Hepatocyte (in vitro differentiated cells): ENCODE measurements around the gene TM7SF3. TPM values are rescaled to one million over a fixed set of nuclear protein-coding genes. Genes with fewer than 3 reads are reported as not detected.

Experiments used
- DNase-seq: peaks from one replicate; pipeline ENCODE4 v3.0.0-alpha.2; 2016; ENCODE audit warnings: low spot score
- H2AFZ ChIP-seq: fragments of 200-600 bp; sonication (generic); 2 replicates; pipeline ENCODE4 v1.6.0; 2016; ENCODE audit warnings: antibody characterized with exemption, mild to moderate bottlenecking
- H3K27ac ChIP-seq: fragments of 200-600 bp; sonication (generic); 2 replicates; pipeline ENCODE4 v1.5.1; 2016; ENCODE audit warnings: mild to moderate bottlenecking
- H3K27me3 ChIP-seq: fragments of 200-600 bp; sonication (generic); 2 replicates; pipeline ENCODE4 v1.6.1; 2016
- H3K36me3 ChIP-seq: fragments of 200-600 bp; sonication (generic); replicated peaks from 2 replicates; pipeline ENCODE4 v1.5.1; 2016; ENCODE audit warnings: low read depth; ENCODE audit not compliant: insufficient read depth
- H3K4me1 ChIP-seq: fragments of 200-600 bp; sonication (generic); 2 replicates; pipeline ENCODE4 v1.5.1; 2016; ENCODE audit warnings: mild to moderate bottlenecking, moderate library complexity; ENCODE audit not compliant: insufficient read depth
- H3K4me2 ChIP-seq: fragments of 200-600 bp; sonication (generic); 2 replicates; pipeline ENCODE4 v1.6.0; 2016
- H3K4me3 ChIP-seq: fragments of 200-600 bp; sonication (generic); 2 replicates; pipeline ENCODE4 v1.5.1; 2016; ENCODE audit warnings: mild to moderate bottlenecking
- H3K79me2 ChIP-seq: fragments of 200-600 bp; sonication (generic); 2 replicates; pipeline ENCODE4 v1.6.0; 2017; ENCODE audit warnings: mild to moderate bottlenecking
- H3K9me2 ChIP-seq: fragments of 200-600 bp; sonication (generic); replicated peaks from 2 replicates; pipeline ENCODE4 v1.6.0; 2017; ENCODE audit warnings: mild to moderate bottlenecking; ENCODE audit not compliant: insufficient read depth
- H3K9me3 ChIP-seq: fragments of 200-600 bp; sonication (generic); 2 replicates; pipeline ENCODE4 v1.5.1; 2016; ENCODE audit warnings: low read depth, mild to moderate bottlenecking
- H4K20me1 ChIP-seq: fragments of 200-600 bp; sonication (generic); 2 replicates; pipeline ENCODE4 v1.6.0; 2016; ENCODE audit warnings: mild to moderate bottlenecking; ENCODE audit not compliant: insufficient read depth, poor library complexity, severe bottlenecking
- EZH2 ChIP-seq: fragments of 200-600 bp; sonication (generic); IDR thresholded peaks from 2 replicates; pipeline ENCODE4 v1.6.1; 2016; ENCODE audit warnings: antibody characterized with exemption, mild to moderate bottlenecking, borderline replicate concordance
- EZH2phosphoT487 ChIP-seq: fragments of 200-600 bp; sonication (generic); IDR thresholded peaks from one replicate; pipeline ENCODE4 v1.6.1; 2018; ENCODE audit warnings: antibody characterized with exemption, mild to moderate bottlenecking, low read depth, moderate library complexity; ENCODE audit not compliant: unreplicated experiment, severe bottlenecking
- WGBS: methylation state at CpG from one replicate; pipeline ENCODE4 v1.1.6; 2016; ENCODE audit warnings: low lambda C conversion rate; ENCODE audit errors: missing lambda C conversion rate; 5-methylcytosine and 5-hydroxymethylcytosine counted together
- polyA plus RNA-seq: library from polyadenylated mRNA; unstranded; fragments of >200 nt; fragmentation: Nextera tagmentation; extraction: Ambion mirVana; gene quantifications from 2 replicates; pipeline ENCODE4 v1.2.1, GENCODE V29; 2016
- total RNA-seq: library from RNA; depleted of rRNA; stranded (reverse); fragments of >200 nt; gene quantifications from 2 replicates; pipeline ENCODE4 v1.2.3, GENCODE V29; 2014
- TF ChIP-seq, protein P1 (sequence below): fragments of 200-600 bp; sonication (generic); IDR thresholded peaks from 2 replicates; pipeline ENCODE4 v1.5.1; 2016; ENCODE audit warnings: antibody characterized with exemption, mild to moderate bottlenecking; ENCODE audit not compliant: poor library complexity

TM7SF3 gene
- total and polyA plus RNA-seq, 2 experiments from 2014 or later: 41.2 to 52.1 TPM

DNA sequence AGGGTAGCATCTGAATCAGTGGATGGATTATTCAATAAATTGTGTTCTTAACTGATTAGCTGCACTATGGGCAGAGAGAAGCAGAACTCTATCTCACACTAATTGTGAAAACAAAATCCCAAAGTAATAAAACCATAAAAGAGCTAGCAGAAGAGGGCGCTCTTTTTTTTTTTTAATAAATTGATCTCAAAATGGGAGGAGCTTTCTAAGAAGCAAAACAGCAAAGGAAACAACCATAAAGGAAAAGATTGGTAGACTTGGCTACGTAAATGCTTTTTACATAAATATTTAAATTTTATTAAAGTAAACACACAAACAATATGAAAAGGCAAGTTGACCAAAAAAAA is 1.5 kb upstream of the TM7SF3 start:
- WGBS: 34% methylated on average over 2 of the region's 2 CpGs
- H3K79me2 ChIP-seq: peaks cover 25% of the 10 kb centered on the region
- H3K4me3 ChIP-seq: no peak overlapping the region
- DNase-seq: peak; percentile 21
- H3K4me2 ChIP-seq: no peak overlapping the region
- H3K36me3 ChIP-seq: no peaks in the 10 kb centered on the region
- H3K9me3 ChIP-seq: no peaks in the 10 kb centered on the region
- H3K27me3 ChIP-seq: no peaks in the 10 kb centered on the region
- peak overlapping the region; percentile 94 for H2AFZ ChIP-seq
- no peak for TF ChIP-seq EZH2phosphoT487
- TF ChIP-seq, protein P1, sequence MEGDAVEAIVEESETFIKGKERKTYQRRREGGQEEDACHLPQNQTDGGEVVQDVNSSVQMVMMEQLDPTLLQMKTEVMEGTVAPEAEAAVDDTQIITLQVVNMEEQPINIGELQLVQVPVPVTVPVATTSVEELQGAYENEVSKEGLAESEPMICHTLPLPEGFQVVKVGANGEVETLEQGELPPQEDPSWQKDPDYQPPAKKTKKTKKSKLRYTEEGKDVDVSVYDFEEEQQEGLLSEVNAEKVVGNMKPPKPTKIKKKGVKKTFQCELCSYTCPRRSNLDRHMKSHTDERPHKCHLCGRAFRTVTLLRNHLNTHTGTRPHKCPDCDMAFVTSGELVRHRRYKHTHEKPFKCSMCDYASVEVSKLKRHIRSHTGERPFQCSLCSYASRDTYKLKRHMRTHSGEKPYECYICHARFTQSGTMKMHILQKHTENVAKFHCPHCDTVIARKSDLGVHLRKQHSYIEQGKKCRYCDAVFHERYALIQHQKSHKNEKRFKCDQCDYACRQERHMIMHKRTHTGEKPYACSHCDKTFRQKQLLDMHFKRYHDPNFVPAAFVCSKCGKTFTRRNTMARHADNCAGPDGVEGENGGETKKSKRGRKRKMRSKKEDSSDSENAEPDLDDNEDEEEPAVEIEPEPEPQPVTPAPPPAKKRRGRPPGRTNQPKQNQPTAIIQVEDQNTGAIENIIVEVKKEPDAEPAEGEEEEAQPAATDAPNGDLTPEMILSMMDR: peak; percentile 50
- no peak for TF ChIP-seq EZH2
- peaks cover 20% of the 10 kb centered on the region for H3K4me1 ChIP-seq
- H4K20me1 ChIP-seq: no peaks in the 10 kb centered on the region
- peak overlapping the region; percentile 96 for H3K27ac ChIP-seq
- H3K9me2 ChIP-seq: no peaks in the 10 kb centered on the region

DNA sequence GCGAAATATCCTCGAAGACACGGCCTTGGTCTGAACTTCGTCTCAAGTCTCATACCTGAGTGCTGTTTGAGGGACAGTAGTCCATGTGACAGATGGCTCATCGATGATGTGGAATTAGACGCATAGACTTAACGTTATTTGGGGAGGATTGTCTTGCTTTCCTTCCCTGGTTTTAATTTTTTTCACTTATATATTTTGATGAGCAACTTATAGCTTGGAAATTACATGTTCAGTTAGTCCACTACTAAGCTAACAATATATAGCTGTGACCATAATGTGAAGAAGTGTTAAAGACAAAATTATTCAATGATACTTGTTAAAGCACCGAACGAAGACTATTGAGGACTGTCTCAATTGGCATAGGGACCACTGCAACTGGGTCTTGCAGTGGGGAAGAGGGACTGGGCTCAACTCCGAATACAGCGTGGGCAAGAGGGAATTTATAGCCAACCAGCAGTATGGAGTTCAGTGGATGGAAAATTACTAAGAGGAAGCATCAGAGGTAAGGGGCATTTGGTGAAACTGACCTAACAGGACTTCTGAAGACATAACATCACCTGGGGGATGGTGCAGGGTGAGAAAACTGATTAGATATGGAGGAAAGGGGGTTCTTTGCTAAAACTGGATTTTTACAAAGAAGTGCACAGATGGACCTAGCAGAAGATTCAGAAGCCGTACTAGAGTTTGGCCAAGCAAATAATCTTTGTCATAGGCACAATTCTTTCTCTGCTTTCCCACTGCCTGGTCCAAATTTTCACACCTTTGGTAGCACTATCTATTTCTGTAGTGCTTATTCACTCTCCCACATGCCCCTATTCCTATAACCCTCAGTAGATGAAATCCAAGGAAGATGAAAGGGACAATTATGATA is 910 bp upstream of the TM7SF3 start:
- WGBS: 73% methylated on average over 12 of the region's 12 CpGs
- peak overlapping the region; percentile 85 for H3K4me2 ChIP-seq
- H3K9me3 ChIP-seq: no peaks in the 10 kb centered on the region
- TF ChIP-seq EZH2phosphoT487: no peak
- TF ChIP-seq, protein P1: no peak
- TF ChIP-seq EZH2: no peak
- H3K9me2 ChIP-seq: no peaks in the 10 kb centered on the region
- H3K36me3 ChIP-seq: no peaks in the 10 kb centered on the region
- no peak for DNase-seq
- H3K79me2 ChIP-seq: peaks cover 31% of the 10 kb centered on the region
- peak overlapping the region; percentile 94 for H2AFZ ChIP-seq
- no peaks in the 10 kb centered on the region for H3K27me3 ChIP-seq
- peaks cover 20% of the 10 kb centered on the region for H3K4me1 ChIP-seq
- H4K20me1 ChIP-seq: no peaks in the 10 kb centered on the region
- H3K27ac ChIP-seq: peak overlapping the region; percentile 96
- peak overlapping the region; percentile 36 for H3K4me3 ChIP-seq

DNA sequence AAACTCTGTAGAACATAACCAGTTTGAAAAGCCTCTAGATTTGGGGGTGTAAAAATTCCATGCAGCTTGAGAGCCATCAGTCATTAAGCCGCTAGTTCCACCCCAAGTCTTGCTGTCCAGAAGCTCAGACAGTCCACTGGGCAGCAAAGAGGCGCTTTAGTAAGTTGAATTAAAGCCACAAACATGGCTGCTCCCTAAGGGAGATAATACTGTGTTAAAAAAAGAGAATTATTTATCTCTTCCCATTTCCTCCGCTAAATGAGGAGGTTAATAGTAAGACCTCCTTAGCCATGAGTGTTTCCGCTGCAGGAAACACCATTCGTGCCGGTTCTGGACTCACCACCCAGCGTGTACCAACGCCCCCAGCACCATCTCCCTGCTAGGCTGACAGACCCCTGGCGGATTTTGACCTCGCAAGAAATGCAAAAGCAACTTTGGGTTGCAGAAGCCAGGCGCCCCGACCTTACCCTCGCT is 536 bp downstream of the TM7SF3 start:
- Histone ChIP-seq H3K36me3 (no peaks in the 10 kb centered on the region), H3K4me1 (peaks cover 20% of the 10 kb centered on the region), H3K79me2 (peaks cover 46% of the 10 kb centered on the region), H2AFZ (peak overlapping the region; percentile 81), H3K4me3 (peak overlapping the region; percentile 81), H3K27ac (peak overlapping the region; percentile 64), H3K9me3 (no peaks in the 10 kb centered on the region), H3K4me2 (peak overlapping the region; percentile 85), H3K27me3 (no peaks in the 10 kb centered on the region), H3K9me2 (no peaks in the 10 kb centered on the region), H4K20me1 (no peaks in the 10 kb centered on the region)
- no peak for TF ChIP-seq EZH2phosphoT487
- TF ChIP-seq, protein P1: no peak
- TF ChIP-seq EZH2: no peak
- 2% methylated on average over 13 of the region's 13 CpGs for WGBS
- DNase-seq: peak; percentile 41
